GM12878 (cell line): ENCODE results near the gene UBE2G2. TPM values are rescaled to one million over a fixed set of nuclear protein-coding genes. Genes with fewer than 3 reads are reported as not detected.

Experiments
- ATAC-seq: fragments of 200-7000 bp; cut with Tn5 transposase; 3 replicates; pipeline ENCODE4 v1.9.1; 2020; ENCODE audit warnings: mild to moderate bottlenecking, moderate library complexity
- BruUV-seq: library from RNA; stranded (reverse); fragments of 400-500 nt; replicated peaks from 2 replicates; lab custom pipeline; 2021; lab: Mats Ljungman, UMichigan
- CTCF ChIA-PET: fragments of 300-600 bp; sonication (Branson Sonifier 250); formaldehyde crosslinking; extraction: SDS; loops from one replicate; lab custom pipeline; 2021; ENCODE audit warnings: inconsistent platforms; lab: Yijun Ruan, JAX
- POLR2A ChIA-PET: fragments of 350-600 bp; formaldehyde crosslinking; extraction: SDS; loops from one replicate; lab custom pipeline; 2021; ENCODE audit warnings: inconsistent platforms; lab: Charles Lee
- RAD21 ChIA-PET: fragments of 300-600 bp; sonication (Branson Sonifier 250); formaldehyde crosslinking; loops from one replicate; lab custom pipeline; 2023; ENCODE audit warnings: antibody characterized with exemption; ENCODE audit not compliant: unreplicated experiment; lab: Charles Lee
- SMC1A ChIA-PET: fragments of 300-600 bp; sonication (Branson Sonifier 250); formaldehyde crosslinking; loops from one replicate; lab custom pipeline; 2023; ENCODE audit not compliant: unreplicated experiment, uncharacterized antibody; lab: Charles Lee
- DNase-seq: peaks from one replicate; pipeline ENCODE4 v3.0.0-alpha.2; 2011; ENCODE audit warnings: low read depth, low spot score
- FAIRE-seq: peaks from 3 replicates; lab custom pipeline; 2011; peaks lifted over from hg19 to GRCh38; lab: Jason Lieb, UNC
- H2AFZ ChIP-seq: 2 replicates; pipeline ENCODE4 v1.6.0; 2011; ENCODE audit warnings: low read depth, low read length, control low read depth; ENCODE audit not compliant: control insufficient read depth
- H3K27ac ChIP-seq: 2 replicates; pipeline ENCODE4 v1.5.1; 2011; ENCODE audit warnings: control low read depth; ENCODE audit not compliant: control insufficient read depth, insufficient read depth
- H3K27me3 ChIP-seq, 2 experiments: replicated peaks in 1 of 2; 2 replicates each; pipeline versions ENCODE4 v1.6.0 to v1.6.1; 2011; ENCODE audit warnings: low read length in 1 of 2; ENCODE audit not compliant: control insufficient read depth in 2 of 2, insufficient read depth in 2 of 2
- H3K36me3 ChIP-seq, 2 experiments: 2 replicates each; pipeline ENCODE4 v1.5.1; 2011; ENCODE audit warnings: low read length in 1 of 2; ENCODE audit not compliant: control insufficient read depth in 2 of 2, insufficient read depth in 2 of 2
- H3K4me1 ChIP-seq: 2 replicates; pipeline ENCODE4 v1.6.1; 2011; ENCODE audit warnings: mild to moderate bottlenecking, low read length, moderate library complexity, mixed read lengths; ENCODE audit not compliant: control insufficient read depth, insufficient read depth
- H3K4me2 ChIP-seq: 2 replicates; pipeline ENCODE4 v1.6.0; 2011; ENCODE audit warnings: control low read depth; ENCODE audit not compliant: control insufficient read depth, insufficient read depth
- H3K4me3 ChIP-seq: fragments of 200-600 bp; sonication (generic); 2 replicates; pipeline ENCODE4 v1.5.1; 2016
- H3K79me2 ChIP-seq: 2 replicates; pipeline ENCODE4 v1.6.0; 2011; ENCODE audit warnings: low read length; ENCODE audit not compliant: control insufficient read depth, insufficient read depth
- H3K9ac ChIP-seq: 2 replicates; pipeline ENCODE4 v1.8.0; 2011; ENCODE audit warnings: low read length, control low read depth, mixed read lengths; ENCODE audit not compliant: control insufficient read depth, insufficient read depth
- H3K9me3 ChIP-seq: replicated peaks from 3 replicates; pipeline ENCODE4 v1.5.1; 2011; ENCODE audit warnings: mild to moderate bottlenecking, low read length; ENCODE audit not compliant: control insufficient read depth, insufficient read depth
- H4K20me1 ChIP-seq: 2 replicates; pipeline ENCODE4 v1.6.0; 2011; ENCODE audit not compliant: control insufficient read depth, insufficient read depth
- FOXM1 ChIP-seq: IDR thresholded peaks from 2 replicates; pipeline ENCODE4 v1.6.1; 2012; ENCODE audit warnings: low read depth, mild to moderate bottlenecking, inconsistent platforms, low read length, moderate library complexity
- HDAC6 ChIP-seq: fragments of 200-600 bp; sonication (generic); IDR thresholded peaks from one replicate; pipeline ENCODE4 v1.8.0; 2017; ENCODE audit warnings: antibody characterized with exemption; ENCODE audit not compliant: unreplicated experiment
- IRF5 ChIP-seq: fragments of 450-650 bp; IDR thresholded peaks from 2 replicates; pipeline ENCODE4 v1.6.1; 2017; ENCODE audit warnings: borderline replicate concordance
- SREBF2 ChIP-seq: IDR thresholded peaks from 2 replicates; pipeline ENCODE4 v1.6.1; 2012; ENCODE audit warnings: mild to moderate bottlenecking, low read length
- ZNF207 ChIP-seq: fragments of 450-650 bp; IDR thresholded peaks from 2 replicates; pipeline ENCODE4 v1.6.1; 2014; ENCODE audit warnings: antibody characterized with exemption, mild to moderate bottlenecking, borderline replicate concordance
- ZNF592 ChIP-seq: fragments of 450-650 bp; IDR thresholded peaks from 2 replicates; pipeline ENCODE4 v1.6.1; 2017; ENCODE audit warnings: mild to moderate bottlenecking, moderate library complexity
- WGBS: methylation state at CpG from one replicate; pipeline ENCODE4 v1.1.6; 2016; ENCODE audit warnings: low lambda C conversion rate; ENCODE audit not compliant: insufficient replicate concordance, insufficient coverage; ENCODE audit errors: missing lambda C conversion rate; 5-methylcytosine and 5-hydroxymethylcytosine counted together
- in situ Hi-C: fragments of 300-500 bp; cut with MboI; formaldehyde crosslinking; loops from 9 replicates; pipeline ENCODE4 v1.14.3; 2018; ENCODE audit warnings: mixed read lengths
- intact Hi-C: fragments of 100-400 bp; cut with micrococcal nuclease; formaldehyde crosslinking; loops from one replicate; pipeline ENCODE4 v1.14.2; 2022; ENCODE audit not compliant: unreplicated experiment
- polyA plus RNA-seq, 11 experiments: library from polyadenylated mRNA; depleted of rRNA in 4 of 11; unstranded in 6 of 11; stranded (reverse) in 5 of 11; fragments of >200 nt; fragmentation: Nextera tagmentation in 4 of 11; fragmentation: Illumina TruSeq in 1 of 11; extraction: Ambion mirVana in 4 of 11; extraction: Trizol in 1 of 11; gene quantifications; 1 replicate in 1 of 11; 2 replicates in 10 of 11; pipeline versions ENCODE4 v1.2.1 to v1.2.3, GENCODE V29; 2011 to 2016; ENCODE audit warnings: inconsistent platforms in 2 of 11, missing spikeins in 2 of 11, low read depth in 1 of 11
- total RNA-seq, 4 experiments: library from RNA; depleted of rRNA in 3 of 4; stranded (reverse); fragments of >200 nt in 3 of 4; fragmentation: Illumina TruSeq in 1 of 4; extraction: Trizol in 1 of 4; gene quantifications; 2 replicates each; pipeline versions ENCODE4 v1.2.1 to v1.2.3, GENCODE V29; 2013 to 2021

UBE2G2 gene
- total and polyA plus RNA-seq, 10 of the 15 experiments (the other 5 are each of a cell fraction or from before 2014, with no cell fraction given), result 27.0 to 139 (median 75.9) TPM

GRCh38 chr21:44813727-44814126, 12.1 kb upstream of the UBE2G2 start:
- Histone ChIP-seq H3K9ac (no peak overlapping the region), H2AFZ (no peak overlapping the region), H3K27ac (no peak overlapping the region), H3K79me2 (peaks cover 30% of the 10 kb centered on the region), H3K4me3 (no peak overlapping the region), H3K4me1 (no peaks in the 10 kb centered on the region), H3K36me3 (peaks cover 10 to 12% of the 10 kb centered on the region in 2 experiments), H3K9me3 (no peaks in the 10 kb centered on the region), H3K4me2 (no peak overlapping the region), H4K20me1 (no peaks in the 10 kb centered on the region), H3K27me3 (no peaks in the 10 kb centered on the region)
- ChIA-PET POLR2A (no interaction called here), SMC1A (no interaction called here), CTCF (no interaction called here), RAD21 (no interaction called here)
- intact Hi-C loops (no loop called here), in situ Hi-C loops (no loop called here)
- BruUV-seq, result no TSS peak
- TF ChIP-seq SREBF2, result no peak
- no peak for TF ChIP-seq HDAC6
- no peak for TF ChIP-seq IRF5
- TF ChIP-seq ZNF207, result no peak
- no peak for TF ChIP-seq ZNF592
- TF ChIP-seq FOXM1, result no peak
- DNase-seq (no peak), ATAC-seq (no peak), FAIRE-seq (no peak)
- 90% methylated on average over 17 of the region's 18 CpGs for WGBS
